Mesendoderm (in vitro differentiated cells): ENCODE measurements around the gene ARFGAP3. TPM values are rescaled to one million over a fixed set of nuclear protein-coding genes. Genes with fewer than 3 reads are reported as not detected.

Experiments used
- small RNA-seq: library from polyadenylated mRNA; stranded (forward); fragments of <200 nt; extraction: miRNeasy Mini kit (QIAGEN cat#:217004); gene quantifications from one replicate; pipeline ENCODE3, GENCODE V24; 2013; ENCODE audit not compliant: insufficient read depth

The ARFGAP3 gene

Small RNA genes within 50 kb of the gene (small RNA-seq; reads per million reads assigned to genes)
- gene RF00019, result not detected
